GM12878 (cell line): Measurements from ENCODE around the gene SNTA1. TPM values are rescaled to one million over a fixed set of nuclear protein-coding genes. Genes with fewer than 3 reads are reported as not detected.

Experiments
- ATAC-seq: fragments of 200-7000 bp; cut with Tn5 transposase; 3 replicates; pipeline ENCODE4 v1.9.1; 2020; ENCODE audit warnings: mild to moderate bottlenecking, moderate library complexity
- BruUV-seq: library from RNA; stranded (reverse); fragments of 400-500 nt; replicated peaks from 2 replicates; lab custom pipeline; 2021; lab: Mats Ljungman, UMichigan
- CTCF ChIA-PET: fragments of 300-600 bp; sonication (Branson Sonifier 250); formaldehyde crosslinking; extraction: SDS; loops from one replicate; lab custom pipeline; 2021; ENCODE audit warnings: inconsistent platforms; lab: Yijun Ruan, JAX
- POLR2A ChIA-PET: fragments of 350-600 bp; formaldehyde crosslinking; extraction: SDS; loops from one replicate; lab custom pipeline; 2021; ENCODE audit warnings: inconsistent platforms; lab: Charles Lee
- RAD21 ChIA-PET: fragments of 300-600 bp; sonication (Branson Sonifier 250); formaldehyde crosslinking; loops from one replicate; lab custom pipeline; 2023; ENCODE audit warnings: antibody characterized with exemption; ENCODE audit not compliant: unreplicated experiment; lab: Charles Lee
- SMC1A ChIA-PET: fragments of 300-600 bp; sonication (Branson Sonifier 250); formaldehyde crosslinking; loops from one replicate; lab custom pipeline; 2023; ENCODE audit not compliant: unreplicated experiment, uncharacterized antibody; lab: Charles Lee
- DNase-seq: peaks from one replicate; pipeline ENCODE4 v3.0.0-alpha.2; 2011; ENCODE audit warnings: low read depth, low spot score
- FAIRE-seq: peaks from 3 replicates; lab custom pipeline; 2011; peaks lifted over from hg19 to GRCh38; lab: Jason Lieb, UNC
- H2AFZ ChIP-seq: 2 replicates; pipeline ENCODE4 v1.6.0; 2011; ENCODE audit warnings: low read depth, low read length, control low read depth; ENCODE audit not compliant: control insufficient read depth
- H3K27ac ChIP-seq: 2 replicates; pipeline ENCODE4 v1.5.1; 2011; ENCODE audit warnings: control low read depth; ENCODE audit not compliant: control insufficient read depth, insufficient read depth
- H3K27me3 ChIP-seq, 2 experiments: replicated peaks in 1 of 2; 2 replicates each; pipeline versions ENCODE4 v1.6.0 to v1.6.1; 2011; ENCODE audit warnings: low read length in 1 of 2; ENCODE audit not compliant: control insufficient read depth in 2 of 2, insufficient read depth in 2 of 2
- H3K36me3 ChIP-seq, 2 experiments: 2 replicates each; pipeline ENCODE4 v1.5.1; 2011; ENCODE audit warnings: low read length in 1 of 2; ENCODE audit not compliant: control insufficient read depth in 2 of 2, insufficient read depth in 2 of 2
- H3K4me1 ChIP-seq: 2 replicates; pipeline ENCODE4 v1.6.1; 2011; ENCODE audit warnings: mild to moderate bottlenecking, low read length, moderate library complexity, mixed read lengths; ENCODE audit not compliant: control insufficient read depth, insufficient read depth
- H3K4me2 ChIP-seq: 2 replicates; pipeline ENCODE4 v1.6.0; 2011; ENCODE audit warnings: control low read depth; ENCODE audit not compliant: control insufficient read depth, insufficient read depth
- H3K4me3 ChIP-seq: fragments of 200-600 bp; sonication (generic); 2 replicates; pipeline ENCODE4 v1.5.1; 2016
- H3K79me2 ChIP-seq: 2 replicates; pipeline ENCODE4 v1.6.0; 2011; ENCODE audit warnings: low read length; ENCODE audit not compliant: control insufficient read depth, insufficient read depth
- H3K9ac ChIP-seq: 2 replicates; pipeline ENCODE4 v1.8.0; 2011; ENCODE audit warnings: low read length, control low read depth, mixed read lengths; ENCODE audit not compliant: control insufficient read depth, insufficient read depth
- H3K9me3 ChIP-seq: replicated peaks from 3 replicates; pipeline ENCODE4 v1.5.1; 2011; ENCODE audit warnings: mild to moderate bottlenecking, low read length; ENCODE audit not compliant: control insufficient read depth, insufficient read depth
- H4K20me1 ChIP-seq: 2 replicates; pipeline ENCODE4 v1.6.0; 2011; ENCODE audit not compliant: control insufficient read depth, insufficient read depth
- CTCF ChIP-seq, 3 experiments: IDR thresholded peaks in 2 of 3; conservative IDR thresholded peaks in 1 of 3; 2 replicates each; pipeline ENCODE4 v1.5.1; 2011; ENCODE audit warnings: low read depth in 3 of 3, low read length in 3 of 3, mild to moderate bottlenecking in 3 of 3, control low read depth in 2 of 3, moderate library complexity in 2 of 3, inconsistent platforms in 1 of 3, mixed read lengths in 1 of 3; ENCODE audit not compliant: control insufficient read depth in 2 of 3, insufficient read depth in 1 of 3; ENCODE audit errors: extremely low read depth in 1 of 3
- MEF2B ChIP-seq: fragments of 450-650 bp; IDR thresholded peaks from 2 replicates; pipeline ENCODE4 v1.6.1; 2018; ENCODE audit warnings: mild to moderate bottlenecking, moderate library complexity; ENCODE audit not compliant: partially characterized antibody, poor library complexity, severe bottlenecking
- RAD21 ChIP-seq: IDR thresholded peaks from 2 replicates; pipeline ENCODE4 v1.6.1; 2011; ENCODE audit warnings: mild to moderate bottlenecking, low read depth, low read length, moderate library complexity; ENCODE audit not compliant: insufficient read depth
- WGBS: methylation state at CpG from one replicate; pipeline ENCODE4 v1.1.6; 2016; ENCODE audit warnings: low lambda C conversion rate; ENCODE audit not compliant: insufficient replicate concordance, insufficient coverage; ENCODE audit errors: missing lambda C conversion rate; 5-methylcytosine and 5-hydroxymethylcytosine counted together
- in situ Hi-C: fragments of 300-500 bp; cut with MboI; formaldehyde crosslinking; loops from 9 replicates; pipeline ENCODE4 v1.14.3; 2018; ENCODE audit warnings: mixed read lengths
- intact Hi-C: fragments of 100-400 bp; cut with micrococcal nuclease; formaldehyde crosslinking; loops from one replicate; pipeline ENCODE4 v1.14.2; 2022; ENCODE audit not compliant: unreplicated experiment
- polyA plus RNA-seq, 11 experiments: library from polyadenylated mRNA; depleted of rRNA in 4 of 11; unstranded in 6 of 11; stranded (reverse) in 5 of 11; fragments of >200 nt; fragmentation: Nextera tagmentation in 4 of 11; fragmentation: Illumina TruSeq in 1 of 11; extraction: Ambion mirVana in 4 of 11; extraction: Trizol in 1 of 11; gene quantifications; 1 replicate in 1 of 11; 2 replicates in 10 of 11; pipeline versions ENCODE4 v1.2.1 to v1.2.3, GENCODE V29; 2011 to 2016; ENCODE audit warnings: inconsistent platforms in 2 of 11, missing spikeins in 2 of 11, low read depth in 1 of 11
- total RNA-seq, 4 experiments: library from RNA; depleted of rRNA in 3 of 4; stranded (reverse); fragments of >200 nt in 3 of 4; fragmentation: Illumina TruSeq in 1 of 4; extraction: Trizol in 1 of 4; gene quantifications; 2 replicates each; pipeline versions ENCODE4 v1.2.1 to v1.2.3, GENCODE V29; 2013 to 2021

The SNTA1 gene
- total and polyA plus RNA-seq, 10 of the 15 experiments (the other 5 are each of a cell fraction or from before 2014, with no cell fraction given), result 0.26 to 5.1 (median 1.8) TPM

DNA sequence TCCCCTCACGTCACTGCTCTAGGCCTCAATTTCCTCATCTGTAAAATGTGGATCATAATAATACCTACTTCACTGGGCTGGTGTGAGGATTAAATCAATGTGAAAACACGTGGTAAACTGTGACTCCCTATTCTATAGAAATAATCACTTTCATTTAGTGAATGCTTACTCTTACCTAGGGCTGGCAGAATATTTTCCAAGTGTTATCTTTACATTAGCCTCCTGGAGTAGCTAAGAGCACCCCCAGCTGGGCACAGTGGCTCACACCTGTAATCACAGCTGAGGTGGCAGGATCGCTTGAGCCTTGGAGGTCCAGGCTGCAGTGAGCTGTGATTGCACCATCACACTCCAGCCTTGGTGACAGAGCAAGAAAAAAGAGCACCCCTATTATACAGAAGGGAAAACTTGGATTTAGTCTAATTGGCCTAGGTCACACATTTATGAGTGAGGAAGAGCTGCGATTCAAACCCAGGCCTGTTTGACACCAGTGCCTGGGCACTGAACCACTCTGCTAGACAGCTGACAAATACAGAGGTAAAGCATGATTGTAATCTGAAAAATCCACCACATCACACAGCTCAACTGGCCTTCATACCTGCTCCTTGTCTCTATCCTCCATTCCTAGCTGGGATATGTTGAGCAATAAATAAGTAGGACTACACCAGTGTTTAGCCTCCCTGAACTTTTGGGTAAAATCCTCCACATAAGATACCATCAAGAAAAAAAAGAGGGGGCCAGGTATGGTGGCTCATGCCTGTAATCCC, 1.4 kb upstream of the SNTA1 start:
- no peaks in the 10 kb centered on the region for H4K20me1 ChIP-seq
- H3K4me3 ChIP-seq, result peak overlapping the region; percentile 77; the same call in 1 of the 2 replicates
- no peak overlapping the region for H3K9ac ChIP-seq
- peaks cover 19% of the 10 kb centered on the region for H3K4me1 ChIP-seq
- no peaks in the 10 kb centered on the region for H3K36me3 ChIP-seq
- peak overlapping the region; percentile 98; the same call in 1 of the 2 replicates for H3K4me2 ChIP-seq
- in situ Hi-C loops (no loop called here), intact Hi-C loops (no loop called here)
- DNase-seq (no peak), FAIRE-seq (no peak), ATAC-seq (peak; percentile 19; the same call in 2 of the 3 replicates)
- no peak overlapping the region for H2AFZ ChIP-seq
- no peaks in the 10 kb centered on the region; a peak in 1 of 4 replicates for H3K27me3 ChIP-seq
- BruUV-seq, result no TSS peak
- H3K27ac ChIP-seq, result no peak overlapping the region
- ChIA-PET POLR2A (interaction anchor here (0.6 to 0.7 kb wide), 2 partner anchors 235 to 1168 kb away, joined by 3 to 5 read pairs; no protein-coding TSS in a partner anchor), RAD21 (interaction anchor here (0.6 to 1.3 kb wide), 3 partner anchors 27 to 287 kb away, joined by 3 to 4 read pairs (median 4); no protein-coding TSS in a partner anchor), CTCF (interaction anchor here (0.6 to 1.6 kb wide), 8 partner anchors 12 to 240 kb away, joined by 3 to 7 read pairs (median 4); partner anchors contain the start of gene ACTL10), SMC1A (interaction anchor here (0.6 to 1.2 kb wide), 2 partner anchors 43 to 49 kb away, joined by 4 read pairs; partner anchors contain the start of gene CDK5RAP1)
- TF ChIP-seq RAD21, result peak; percentile 31
- TF ChIP-seq MEF2B, result no peak
- TF ChIP-seq CTCF (IDR thresholded peaks at IDR 0.05 in 2 of 3, conservative IDR thresholded peaks at IDR 0.05 in 1 of 3; ENCODE audit: control insufficient read depth in 2 of 3, extremely low read depth in 1 of 3, insufficient read depth in 1 of 3, low read depth in 3 of 3, low read length in 3 of 3), result peak; percentile 23 to 38 (median 30); a peak in 5 of 6 replicates
- 50% methylated on average over 4 of the region's 4 CpGs for WGBS
- H3K9me3 ChIP-seq, result no peaks in the 10 kb centered on the region; the same call in 2 of the 3 replicates
- no peaks in the 10 kb centered on the region for H3K79me2 ChIP-seq
